Right lung (tissue), 10 donors: ENCODE measurements around the gene ZFP42. TPM values are rescaled to one million over a fixed set of nuclear protein-coding genes. Genes with fewer than 3 reads are reported as not detected.
"Not testable (repeated sequence)": the region's sequence is repeated elsewhere in the genome, so short reads cannot be mapped to it uniquely, and the experiment has no call there.

ENCODE experiments used
- DNase-seq, 2 donors: peaks; one replicate each; pipeline ENCODE4 v3.0.0-alpha.2; 2013
- long read RNA-seq, 8 donors: transcript quantifications; one replicate each; lab custom pipeline, GENCODE V29; 2026
- polyA plus RNA-seq, 5 donors: library from polyadenylated mRNA; unstranded; fragments of 120-200 nt; gene quantifications; one replicate each; pipeline versions ENCODE4 v1.2.1 to v1.2.3, GENCODE V29; 2013; ENCODE audit warnings: inconsistent platforms in 1 of 5, low replicate concordance in 1 of 5; ENCODE audit not compliant: insufficient read length in 5 of 5, insufficient read depth in 1 of 5

The ZFP42 gene
- 10 to 100 TPM in 2 of 5 donors, 1 to 10 TPM in 3; 7.2 to 14.4 (median 8.6) TPM for polyA plus RNA-seq
- long read RNA-seq, donor 1, transcript ZFP42-203 (1 exons, 2,338 nt), result major isoform, 9 of 10 reads
- long read RNA-seq, donor 1, partial matches to known transcripts, result 0 of 10 reads
- long read RNA-seq, donor 1, other reads (novel, unspliced or antisense), result 0 of 10 reads
- long read RNA-seq, donor 2, partial matches to known transcripts, result 0 of 3 reads
- long read RNA-seq, donor 2, other reads (novel, unspliced or antisense), result 0 of 3 reads
- long read RNA-seq, donor 3, partial matches to known transcripts, result 0 of 2 reads
- long read RNA-seq, donor 3, other reads (novel, unspliced or antisense), result 0 of 2 reads
- long read RNA-seq, donor 4, partial matches to known transcripts, result 0 of 4 reads
- long read RNA-seq, donor 4, other reads (novel, unspliced or antisense), result 0 of 4 reads
- long read RNA-seq, donor 5, transcript ZFP42-203 (1 exons, 2,338 nt), result major isoform, 8 of 9 reads
- long read RNA-seq, donor 5, partial matches to known transcripts, result 0 of 9 reads
- long read RNA-seq, donor 5, other reads (novel, unspliced or antisense), result 0 of 9 reads
- long read RNA-seq, donor 6, transcript ZFP42-203 (1 exons, 2,338 nt), result major isoform, 6 of 10 reads
- long read RNA-seq, donor 6, partial matches to known transcripts, result 0 of 10 reads
- long read RNA-seq, donor 6, other reads (novel, unspliced or antisense), result 0 of 10 reads
- long read RNA-seq, donor 7, partial matches to known transcripts, result 0 of 4 reads
- long read RNA-seq, donor 7, other reads (novel, unspliced or antisense), result 0 of 4 reads
- long read RNA-seq, donor 8, partial matches to known transcripts, result 0 of 1 reads
- long read RNA-seq, donor 8, other reads (novel, unspliced or antisense), result 0 of 1 reads

- no peak for DNase-seq
Observed at GRCh38 chr4:187995322-187996207, at the start of gene ZFP42. TSS of gene ZFP42 (plus strand) at chr4:187995771. CDS start at chr4:188002808, 7,037 bp downstream.

GRCh38 chr4:187961171-187961570, 34.4 kb upstream of the ZFP42 start:
- DNase-seq, result no peak

- DNase-seq, result no peak
Observed at GRCh38 chr4:187961961-187962360, 33.6 kb upstream of the ZFP42 start.

GRCh38 chr4:187962926-187963325, 32.6 kb upstream of the ZFP42 start:
- DNase-seq, result peak; percentile 14 to 17

GRCh38 chr4:187965726-187966125, 29.8 kb upstream of the ZFP42 start:
- no peak for DNase-seq

GRCh38 chr4:187972135-187972534, 23.4 kb upstream of the ZFP42 start:
- no peak for DNase-seq

- DNase-seq, result no peak
Observed at GRCh38 chr4:187983746-187984145, 11.8 kb upstream of the ZFP42 start.

GRCh38 chr4:187992971-187993370, 2.6 kb upstream of the ZFP42 start:
- DNase-seq, result no peak

- DNase-seq, result no peak
Observed at GRCh38 chr4:187993827-187994226, 1.7 kb upstream of the ZFP42 start.

GRCh38 chr4:187996502-187997177, 1.1 kb downstream of the ZFP42 start:
- no peak for DNase-seq

GRCh38 chr4:187997991-187998390, 2.4 kb downstream of the ZFP42 start:
- not testable (repeated sequence) for DNase-seq

GRCh38 chr4:187999406-187999932, 3.9 kb downstream of the ZFP42 start:
- DNase-seq, result no peak

GRCh38 chr4:188002323-188002722, 6.8 kb downstream of the ZFP42 start:
- DNase-seq, result no peak

- DNase-seq, result no peak
Observed at GRCh38 chr4:188002751-188003150, 7.2 kb downstream of the ZFP42 start.

- DNase-seq, result no peak
Observed at GRCh38 chr4:188005561-188005960, 10.0 kb downstream of the ZFP42 start.

GRCh38 chr4:188006285-188006848, 10.8 kb downstream of the ZFP42 start:
- DNase-seq, result no peak

- no peak for DNase-seq
Observed at GRCh38 chr4:188008377-188008776, 12.8 kb downstream of the ZFP42 start.

- DNase-seq, result no peak
Observed at GRCh38 chr4:188012426-188012945, 16.9 kb downstream of the ZFP42 start.

- DNase-seq, result no peak
Observed at GRCh38 chr4:188015025-188015940, 19.7 kb downstream of the ZFP42 start.
